GM19099 (cell line): ENCODE results near the gene PLSCR3.

Source experiments
- POLR2A ChIP-seq: IDR thresholded peaks from 3 replicates; pipeline ENCODE4 v1.6.1; 2011; ENCODE audit warnings: low read depth; ENCODE audit not compliant: insufficient read length; ENCODE audit errors: extremely low read depth

Gene PLSCR3

GRCh38 chr17:7394452-7395191 is at the start of gene PLSCR3:
TSS of gene PLSCR3 (minus strand) at chr17:7394525. CDS start at chr17:7394110, 415 bp downstream.
- peak; percentile 75 for TF ChIP-seq POLR2A

GRCh38 chr17:7443499-7444485 is 49.5 kb upstream of the PLSCR3 start:
- no peak for TF ChIP-seq POLR2A

GRCh38 chr17:7442142-7442541 is 47.8 kb upstream of the PLSCR3 start:
- TF ChIP-seq POLR2A: no peak

DNA sequence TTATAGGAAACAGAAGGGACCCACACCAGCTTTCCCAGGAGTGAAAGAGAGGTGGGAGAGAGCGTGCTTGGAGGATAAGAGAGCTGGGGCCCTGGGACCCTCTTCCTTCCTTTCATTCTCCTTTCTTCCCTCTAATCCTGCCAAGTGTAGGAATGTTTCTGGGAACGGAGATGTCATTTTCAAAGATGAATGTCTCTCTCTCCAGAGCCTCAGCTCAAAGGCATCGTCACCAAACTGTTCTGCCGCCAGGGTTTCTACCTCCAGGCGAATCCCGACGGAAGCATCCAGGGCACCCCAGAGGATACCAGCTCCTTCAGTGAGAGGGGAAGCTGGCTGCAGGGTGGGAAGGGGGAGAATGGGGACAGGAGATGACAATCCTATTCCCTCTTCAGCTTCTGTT is 46.9 kb upstream of the PLSCR3 start:
- no peak for TF ChIP-seq POLR2A

GRCh38 chr17:7440834-7441195 is 46.5 kb upstream of the PLSCR3 start:
- TF ChIP-seq POLR2A: peak; percentile 22

DNA sequence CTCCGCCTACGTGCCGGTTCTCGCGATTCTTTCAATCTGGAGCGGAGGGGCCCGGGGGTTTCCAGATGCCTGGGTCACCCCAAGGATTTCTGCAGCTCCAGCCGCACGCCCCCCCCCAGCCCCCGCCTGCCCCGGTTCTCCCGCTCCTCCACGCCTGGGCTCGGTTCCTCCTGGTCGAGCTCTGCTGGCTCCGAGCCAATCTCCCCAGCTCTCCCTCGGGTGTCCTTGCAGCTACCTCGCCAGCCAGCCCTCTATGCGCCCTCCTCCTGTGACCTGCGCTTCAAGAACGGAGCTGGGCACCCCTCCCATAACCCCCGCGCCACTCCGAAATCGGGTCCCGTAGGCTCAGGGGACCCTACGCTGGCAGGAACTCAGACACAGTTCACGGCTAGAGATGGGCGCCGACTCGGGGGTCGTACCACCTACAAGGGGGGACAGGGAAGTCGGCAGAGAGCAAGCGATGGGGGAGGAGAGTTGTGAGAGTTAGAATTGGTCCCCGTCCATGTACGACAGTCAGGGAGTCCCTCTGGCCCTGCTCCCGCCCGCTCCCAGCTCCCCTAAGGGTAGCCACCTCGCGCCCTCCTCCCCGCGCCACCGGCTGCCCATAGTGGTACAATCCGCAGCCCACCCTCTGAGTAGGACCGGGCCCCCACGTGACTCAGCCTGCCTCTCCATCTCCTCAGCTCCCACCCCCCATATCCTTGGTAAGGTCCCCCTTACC is 45.9 kb upstream of the PLSCR3 start:
- TF ChIP-seq POLR2A: no peak

- no peak for TF ChIP-seq POLR2A
These were observed 45.3 kb upstream of the PLSCR3 start, which contains the start of gene FGF11 for GRCh38 chr17:7439462-7440112. TSS of gene FGF11 (plus strand) at chr17:7439512. CDS start at chr17:7439621, 109 bp downstream.

- no peak for TF ChIP-seq POLR2A
These were observed 44.5 kb upstream of the PLSCR3 start for GRCh38 chr17:7438656-7439460.

DNA sequence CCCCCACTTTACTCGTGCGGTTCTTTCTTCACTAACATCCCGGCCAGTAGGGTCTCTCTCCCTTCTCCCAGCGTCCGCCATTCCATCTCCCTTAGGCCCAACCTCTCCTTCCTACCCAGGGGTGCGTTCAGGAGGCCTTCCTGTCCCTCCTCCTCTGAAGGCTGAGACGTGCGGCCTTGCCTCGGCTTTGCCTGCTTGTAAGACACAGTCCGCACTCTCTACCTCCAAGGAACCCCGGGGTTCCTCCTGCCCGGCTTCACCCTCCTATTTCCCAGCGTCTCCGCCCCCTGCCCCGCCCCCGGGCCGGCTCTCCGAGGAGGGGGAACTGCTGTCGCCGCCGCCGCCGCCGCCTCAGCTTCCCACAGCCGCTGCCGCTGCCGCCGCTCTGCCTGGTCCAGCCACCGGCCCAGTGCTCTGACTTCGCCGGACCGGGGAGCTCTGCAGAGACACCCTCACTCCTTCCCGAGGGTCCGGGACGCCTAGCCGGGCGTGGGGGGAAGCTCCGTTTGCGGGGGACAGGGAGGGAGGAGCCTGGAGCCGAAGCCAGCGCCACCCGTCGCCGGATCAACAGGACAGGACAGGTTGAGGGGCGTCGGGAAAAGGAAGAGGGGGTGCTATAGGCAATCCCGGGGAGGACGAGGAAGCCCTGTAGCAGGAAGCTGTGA is 43.8 kb upstream of the PLSCR3 start:
- TF ChIP-seq POLR2A: no peak

GRCh38 chr17:7437369-7437863 is 43.1 kb upstream of the PLSCR3 start:
- no peak for TF ChIP-seq POLR2A

DNA sequence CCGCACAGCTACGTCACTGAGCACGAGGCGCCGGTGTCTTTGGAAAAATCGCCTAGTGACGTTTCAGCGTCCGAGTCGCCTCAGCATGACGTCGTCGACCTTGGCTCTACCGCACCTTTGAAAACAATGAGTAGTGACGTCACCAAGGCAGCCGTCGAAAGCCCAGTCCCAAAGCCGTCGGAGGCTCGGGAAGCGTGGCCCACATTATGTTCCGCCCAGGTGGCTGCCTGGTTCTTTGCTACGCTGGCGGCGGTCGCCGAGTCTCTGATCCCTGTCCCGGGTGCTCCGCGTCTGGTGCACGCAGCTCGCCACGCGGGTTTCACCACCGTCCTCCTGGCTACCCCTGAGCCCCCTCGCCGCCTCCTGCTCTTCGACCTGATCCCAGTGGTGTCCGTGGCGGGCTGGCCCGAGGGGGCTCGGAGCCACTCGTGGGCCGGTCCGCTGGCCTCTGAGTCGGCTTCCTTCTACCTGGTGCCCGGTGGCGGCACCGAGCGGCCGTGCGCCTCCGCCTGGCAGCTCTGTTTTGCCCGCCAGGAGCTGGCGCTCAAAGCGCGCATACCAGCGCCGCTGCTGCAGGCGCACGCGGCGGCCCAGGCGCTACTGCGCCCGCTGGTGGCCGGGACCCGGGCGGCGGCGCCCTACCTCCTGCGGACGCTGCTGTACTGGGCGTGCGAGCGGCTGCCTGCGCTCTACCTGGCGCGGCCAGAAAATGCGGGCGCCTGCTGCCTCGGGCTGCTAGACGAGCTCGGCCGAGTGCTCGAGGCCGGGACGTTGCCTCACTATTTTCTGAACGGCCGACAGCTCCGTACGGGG is 42.4 kb upstream of the PLSCR3 start:
- no peak for TF ChIP-seq POLR2A
